CD14-positive monocyte (primary cell): ENCODE data around the gene CD44. TPM values are rescaled to one million over a fixed set of nuclear protein-coding genes. Genes with fewer than 3 reads are reported as not detected.

Source experiments
- DNase-seq, 3 donors: peaks; one replicate each; pipeline ENCODE4 v3.0.0-alpha.2; 2011 to 2022
- H2AFZ ChIP-seq: 2 replicates; pipeline ENCODE4 v1.6.0; 2012; ENCODE audit warnings: mild to moderate bottlenecking, low read depth, low read length, inconsistent platforms; ENCODE audit not compliant: insufficient read depth, poor library complexity, severe bottlenecking
- H3K27ac ChIP-seq, 2 donors: 1 replicate in 1 of 2; 2 replicates in 1 of 2; pipeline ENCODE4 v1.5.1; 2012 to 2013; ENCODE audit warnings: low read length in 2 of 2, control low read depth in 1 of 2, inconsistent platforms in 1 of 2, low read depth in 1 of 2, mild to moderate bottlenecking in 1 of 2
- H3K27me3 ChIP-seq, 2 donors: one replicate each; pipeline versions ENCODE4 v1.6.0 to v1.6.1; 2011 to 2013; ENCODE audit warnings: low read length in 2 of 2; ENCODE audit not compliant: control insufficient read depth in 2 of 2, insufficient read depth in 2 of 2
- H3K36me3 ChIP-seq, 2 donors: replicated peaks in 1 of 2; 1 replicate in 1 of 2; 2 replicates in 1 of 2; pipeline versions ENCODE4 v1.5.1 to v1.6.1; 2012 to 2013; ENCODE audit warnings: low read length in 2 of 2, control low read depth in 1 of 2, inconsistent platforms in 1 of 2, mild to moderate bottlenecking in 1 of 2; ENCODE audit not compliant: insufficient read depth in 2 of 2, control insufficient read depth in 1 of 2
- H3K4me1 ChIP-seq, 2 donors: 1 replicate in 1 of 2; 2 replicates in 1 of 2; pipeline versions ENCODE4 v1.5.1 to v1.6.1; 2012 to 2013; ENCODE audit warnings: low read length in 2 of 2, control low read depth in 1 of 2, inconsistent platforms in 1 of 2, mild to moderate bottlenecking in 1 of 2, moderate library complexity in 1 of 2; ENCODE audit not compliant: insufficient read depth in 2 of 2, control insufficient read depth in 1 of 2
- H3K4me2 ChIP-seq: replicated peaks from 2 replicates; pipeline ENCODE3; 2012; ENCODE audit warnings: low read length, moderate library complexity, mild to moderate bottlenecking; ENCODE audit not compliant: poor library complexity, severe bottlenecking; ENCODE audit errors: extremely low read depth
- H3K4me3 ChIP-seq, 3 experiments: fragments of 200-600 bp in 1 of 3; sonication (generic) in 1 of 3; replicated peaks in 1 of 3; 1 replicate in 2 of 3; 2 replicates in 1 of 3; pipeline ENCODE4 v1.5.1; 2011 to 2013; ENCODE audit warnings: low read length in 3 of 3, mild to moderate bottlenecking in 3 of 3, control low read depth in 2 of 3, low read depth in 2 of 3, inconsistent platforms in 1 of 3, moderate library complexity in 1 of 3
- H3K79me2 ChIP-seq: 2 replicates; pipeline ENCODE4 v1.6.0; 2012; ENCODE audit warnings: mild to moderate bottlenecking, control low read depth, inconsistent platforms, low read length, moderate library complexity; ENCODE audit not compliant: insufficient read depth
- H3K9ac ChIP-seq: 2 replicates; pipeline ENCODE4 v1.6.0; 2017; ENCODE audit warnings: low read length, mild to moderate bottlenecking; ENCODE audit not compliant: insufficient read depth, poor library complexity, severe bottlenecking
- H3K9me3 ChIP-seq, 2 donors: replicated peaks in 1 of 2; 1 replicate in 1 of 2; 2 replicates in 1 of 2; pipeline versions ENCODE4 v1.5.1 to v1.6.1; 2012 to 2013; ENCODE audit warnings: low read length in 2 of 2, control low read depth in 1 of 2; ENCODE audit not compliant: control insufficient read depth in 1 of 2, insufficient read depth in 1 of 2
- H4K20me1 ChIP-seq: 2 replicates; pipeline ENCODE4 v1.6.0; 2012; ENCODE audit warnings: mild to moderate bottlenecking, low read length, control low read depth, moderate library complexity; ENCODE audit not compliant: insufficient read depth
- H3K27ac Mint-ChIP-seq, 7 donors: one replicate each; pipeline ENCODE4 v1.8.0; 2020; ENCODE audit warnings: mild to moderate bottlenecking in 7 of 7, mixed read lengths in 7 of 7, moderate library complexity in 6 of 7, inconsistent platforms in 2 of 7
- H3K27me3 Mint-ChIP-seq, 3 donors: one replicate each; pipeline ENCODE4 v1.8.0; 2021 to 2022; ENCODE audit warnings: low read depth in 3 of 3, mild to moderate bottlenecking in 3 of 3, mixed read lengths in 3 of 3, moderate library complexity in 3 of 3, inconsistent platforms in 1 of 3
- H3K36me3 Mint-ChIP-seq, 2 donors: one replicate each; pipeline ENCODE4 v1.8.0; 2020; ENCODE audit warnings: mixed read lengths in 2 of 2, inconsistent platforms in 1 of 2, mild to moderate bottlenecking in 1 of 2
- H3K4me1 Mint-ChIP-seq: one replicate; pipeline ENCODE4 v1.8.0; 2020; ENCODE audit warnings: mild to moderate bottlenecking, mixed read lengths
- H3K4me3 Mint-ChIP-seq, 2 donors: one replicate each; pipeline ENCODE4 v1.8.0; 2020; ENCODE audit warnings: mild to moderate bottlenecking in 2 of 2, mixed read lengths in 2 of 2, moderate library complexity in 1 of 2
- H3K9me3 Mint-ChIP-seq, 7 donors: one replicate each; pipeline ENCODE4 v1.8.0; 2020 to 2022; ENCODE audit warnings: mixed read lengths in 7 of 7, mild to moderate bottlenecking in 6 of 7, moderate library complexity in 6 of 7, inconsistent platforms in 2 of 7
- CTCF ChIP-seq: fragments of 200-600 bp; IDR thresholded peaks from one replicate; pipeline ENCODE4 v1.8.0; 2022; ENCODE audit warnings: antibody characterized with exemption, mild to moderate bottlenecking
- WGBS: methylation state at CpG from one replicate; pipeline ENCODE4 v1.1.5; 2013; ENCODE audit warnings: missing lambda C conversion rate; ENCODE audit not compliant: insufficient coverage; 5-methylcytosine and 5-hydroxymethylcytosine counted together
- intact Hi-C, 2 donors: fragments of 100-400 bp; cut with micrococcal nuclease; formaldehyde crosslinking; loops; one replicate each; pipeline versions ENCODE4 v1.15.0 to v1.15.1; 2023
- polyA plus RNA-seq, 3 donors: library from polyadenylated mRNA; depleted of rRNA in 1 of 3; unstranded in 2 of 3; stranded (reverse) in 1 of 3; fragments of 300-500 nt in 2 of 3; fragments of >200 nt in 1 of 3; fragmentation: Illumina TruSeq in 2 of 3; gene quantifications; 1 replicate in 2 of 3; 2 replicates in 1 of 3; pipeline ENCODE4 v1.2.3, GENCODE V29; 2012 to 2021

The CD44 gene
- polyA plus RNA-seq, 3 donors = 415 to 866 (median 531) TPM

GRCh38 chr11:35275786-35276170, 136.8 kb downstream of the CD44 start:
- no peaks in the 10 kb centered on the region for H4K20me1 ChIP-seq
- H3K4me1 Mint-ChIP-seq = peaks cover 43% of the 10 kb centered on the region
- peaks cover 18 to 21% of the 10 kb centered on the region in 2 donors for H3K4me1 ChIP-seq
- H3K27me3 ChIP-seq = no peaks in the 10 kb centered on the region
- H2AFZ ChIP-seq = no peak overlapping the region
- no peak overlapping the region for H3K4me3 Mint-ChIP-seq
- H3K9ac ChIP-seq = no peak overlapping the region
- peak overlapping the region in 2 of 7 donors; percentile 5 to 24 for H3K27ac Mint-ChIP-seq
- peaks cover 0 to 1% (median 1%) of the 10 kb centered on the region in 3 donors for H3K27me3 Mint-ChIP-seq
- H3K36me3 Mint-ChIP-seq = peaks cover 0 to 3% of the 10 kb centered on the region in 2 donors
- no peak for DNase-seq
- H3K4me3 ChIP-seq = no peak overlapping the region
- H3K9me3 Mint-ChIP-seq = peaks cover 0 to 2% (median 0%) of the 10 kb centered on the region in 7 donors
- H3K27ac ChIP-seq = no peak overlapping the region
- no peaks in the 10 kb centered on the region for H3K36me3 ChIP-seq
- no peak for TF ChIP-seq CTCF
- H3K79me2 ChIP-seq = no peaks in the 10 kb centered on the region
- intact Hi-C loops = loop anchor here in 1 of 2 donors (10.0 kb wide), 1 partner anchor 89 kb away; no protein-coding TSS in a partner anchor
- no peaks in the 10 kb centered on the region for H3K9me3 ChIP-seq
- no peak overlapping the region for H3K4me2 ChIP-seq
- WGBS = no CpG with 5 or more reads among the region's 1 CpG

GRCh38 chr11:35276396-35277145, 137.6 kb downstream of the CD44 start:
- no CpG with 5 or more reads among the region's 2 CpGs for WGBS
- intact Hi-C loops = loop anchor here in 1 of 2 donors (10.0 kb wide), 1 partner anchor 88 kb away; no protein-coding TSS in a partner anchor
- Mint-ChIP-seq H3K9me3 (peaks cover 0 to 3% (median 0%) of the 10 kb centered on the region in 7 donors), H3K36me3 (peaks cover 0 to 3% of the 10 kb centered on the region in 2 donors), H3K4me1 (peaks cover 43% of the 10 kb centered on the region), H3K4me3 (no peak overlapping the region), H3K27me3 (peaks cover 0 to 1% (median 1%) of the 10 kb centered on the region in 3 donors), H3K27ac (peak overlapping the region in 2 of 7 donors; percentile 7 to 26)
- peaks cover 18 to 20% of the 10 kb centered on the region in 2 donors for H3K4me1 ChIP-seq
- no peak for DNase-seq
- no peak overlapping the region for H3K4me3 ChIP-seq
- no peak overlapping the region for H2AFZ ChIP-seq
- H3K9me3 ChIP-seq = no peaks in the 10 kb centered on the region
- no peak overlapping the region for H3K4me2 ChIP-seq
- H3K36me3 ChIP-seq = no peaks in the 10 kb centered on the region
- no peak overlapping the region for H3K9ac ChIP-seq
- H4K20me1 ChIP-seq = no peaks in the 10 kb centered on the region
- H3K27ac ChIP-seq = no peak overlapping the region
- no peaks in the 10 kb centered on the region for H3K27me3 ChIP-seq
- no peak for TF ChIP-seq CTCF
- H3K79me2 ChIP-seq = no peaks in the 10 kb centered on the region
